NCI-H146 (cell line): Measurements from ENCODE around the gene PPP1CC.
"Not testable (repeated sequence)": the region's sequence is repeated elsewhere in the genome, so short reads cannot be mapped to it uniquely, and the experiment has no call there.

Source experiments
- DNase-seq: peaks from one replicate; lab custom pipeline; 2025; lab: John Stamatoyannopoulos, UW

PPP1CC gene

GRCh38 chr12:110725267-110725666 is 17.4 kb downstream of the PPP1CC start:
- no peak for DNase-seq

- not testable (repeated sequence) for DNase-seq
Observed at GRCh38 chr12:110722892-110723291, 19.8 kb downstream of the PPP1CC start.

- DNase-seq, result no peak
Observed at GRCh38 chr12:110721570-110721969, 21.1 kb downstream of the PPP1CC start.

- no peak for DNase-seq
Observed at GRCh38 chr12:110720516-110720915, 22.2 kb downstream of the PPP1CC start.

DNA sequence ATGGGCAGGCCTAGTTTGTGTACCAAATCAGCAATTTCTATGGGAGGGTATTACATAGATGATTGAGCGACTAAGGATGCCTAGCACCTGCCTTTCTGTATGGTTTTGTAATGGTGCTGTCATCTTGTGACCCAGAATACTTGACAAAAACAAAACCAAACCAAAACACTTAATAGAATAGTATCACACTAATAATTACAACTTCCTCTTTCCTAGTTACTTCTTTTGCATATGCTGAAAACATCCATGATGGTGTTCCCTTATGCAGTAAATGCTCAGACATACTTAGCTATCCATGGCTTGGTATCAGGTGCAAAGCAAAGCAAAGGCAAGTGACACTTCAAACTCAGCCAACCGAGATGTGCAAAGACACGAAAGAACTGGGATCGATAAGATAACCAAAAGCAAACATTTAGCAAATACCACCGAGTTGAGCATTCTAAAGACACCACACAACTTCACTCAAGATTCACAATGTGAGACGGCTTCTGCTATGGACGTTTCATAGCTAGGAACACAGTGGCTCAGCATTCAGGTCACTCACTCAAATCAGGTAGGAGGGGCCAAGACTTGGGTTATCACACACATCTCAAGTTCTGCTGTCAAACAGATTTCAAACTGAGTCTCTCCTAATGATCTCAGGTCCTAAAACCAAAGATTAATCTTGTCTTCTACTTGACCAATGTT is 24.3 kb downstream of the PPP1CC start:
- no peak for DNase-seq

GRCh38 chr12:110717037-110717436 is 25.7 kb downstream of the PPP1CC start:
- no peak for DNase-seq

GRCh38 chr12:110708917-110709316 is 33.8 kb downstream of the PPP1CC start:
- no peak for DNase-seq

DNA sequence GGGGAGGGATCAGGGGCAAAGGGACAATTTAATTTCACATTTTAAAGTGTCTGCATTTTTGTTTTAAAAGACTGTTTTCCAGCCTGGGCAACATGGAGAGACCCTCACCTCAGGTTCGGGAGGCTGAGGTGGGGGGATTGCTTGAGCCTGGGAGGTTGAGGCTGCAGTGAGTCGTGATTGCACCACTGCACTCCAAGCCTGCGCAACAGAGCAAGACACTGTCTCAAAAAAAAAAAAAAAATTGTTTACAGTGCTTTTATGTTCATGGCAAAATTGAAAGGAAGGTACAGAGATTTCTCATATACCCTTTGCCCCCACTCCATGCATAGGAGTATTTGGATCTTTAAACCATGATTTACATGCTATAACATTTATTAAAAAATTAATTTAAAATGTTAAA is 37.4 kb downstream of the PPP1CC start:
- DNase-seq, result no peak

DNA sequence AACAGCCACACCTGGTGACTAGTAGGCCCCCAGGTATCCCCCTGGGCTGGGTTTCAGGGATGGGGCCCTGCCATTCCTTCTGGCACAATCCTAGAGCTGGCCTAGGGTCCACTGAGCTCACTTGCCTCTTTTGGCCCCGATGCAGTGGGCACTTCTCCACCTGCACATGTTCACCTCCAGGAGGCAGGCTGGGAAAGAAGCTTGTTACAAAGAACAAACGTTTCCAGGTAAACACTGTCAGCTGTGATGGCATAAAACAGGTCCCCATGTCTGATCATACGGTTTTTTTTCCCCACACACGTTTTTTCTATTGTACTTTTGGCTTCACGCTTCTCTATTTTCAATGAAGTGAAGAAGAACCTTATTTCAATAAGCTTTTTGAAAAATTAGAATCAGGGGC is 37.9 kb downstream of the PPP1CC start:
- peak; percentile 57 for DNase-seq

DNA sequence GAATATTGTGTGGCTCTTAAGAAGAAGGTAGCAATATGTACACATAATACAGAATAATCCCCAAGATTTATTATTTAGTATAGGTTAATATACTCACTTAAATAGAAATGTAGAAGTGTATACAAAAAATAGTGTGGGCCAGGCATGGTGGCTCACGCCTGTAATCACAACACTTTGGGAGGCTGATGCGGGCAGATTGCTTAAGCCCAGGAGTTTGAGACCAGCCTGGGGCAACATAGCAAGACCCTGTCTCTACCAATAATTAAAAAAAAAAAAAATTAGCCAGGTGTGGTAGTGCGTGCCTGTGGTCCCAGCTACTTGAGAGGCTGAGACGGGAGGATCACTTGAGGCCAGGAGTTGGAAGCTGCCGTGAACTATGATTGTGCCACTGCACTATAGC is 38.5 kb downstream of the PPP1CC start:
- no peak for DNase-seq

- DNase-seq, result no peak
Observed at GRCh38 chr12:110702081-110702480, 40.6 kb downstream of the PPP1CC start.

- DNase-seq, result peak; percentile 46
Observed at GRCh38 chr12:110699591-110700445, 42.9 kb downstream of the PPP1CC start.

- DNase-seq, result peak; percentile 65
Observed at GRCh38 chr12:110698171-110698902, 44.4 kb downstream of the PPP1CC start.

DNA sequence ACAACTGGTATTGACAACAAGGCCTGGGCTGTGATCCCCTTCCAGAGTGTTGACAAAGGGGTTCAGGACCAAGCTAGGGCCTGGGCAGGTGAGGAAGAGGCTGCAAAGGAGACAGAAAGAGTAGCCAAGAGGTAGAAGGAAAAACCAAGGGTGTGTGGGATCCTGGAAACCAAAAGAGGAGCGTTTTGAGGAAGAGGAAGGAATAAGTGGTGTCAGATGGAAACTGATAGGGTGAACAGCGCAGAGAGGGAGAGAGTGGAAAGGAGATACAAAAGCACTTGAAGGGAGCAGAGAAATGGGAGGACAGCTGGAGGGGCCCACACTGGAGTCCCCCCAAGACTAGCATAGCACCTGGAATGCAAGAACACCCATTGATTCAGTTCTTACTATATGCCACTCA is 45.5 kb downstream of the PPP1CC start:
- no peak for DNase-seq

GRCh38 chr12:110696283-110696682 is 46.4 kb downstream of the PPP1CC start:
- no peak for DNase-seq

GRCh38 chr12:110694330-110694901 is 48.3 kb downstream of the PPP1CC start:
- no peak for DNase-seq

GRCh38 chr12:110693731-110694130 is 49.0 kb downstream of the PPP1CC start:
- no peak for DNase-seq

DNA sequence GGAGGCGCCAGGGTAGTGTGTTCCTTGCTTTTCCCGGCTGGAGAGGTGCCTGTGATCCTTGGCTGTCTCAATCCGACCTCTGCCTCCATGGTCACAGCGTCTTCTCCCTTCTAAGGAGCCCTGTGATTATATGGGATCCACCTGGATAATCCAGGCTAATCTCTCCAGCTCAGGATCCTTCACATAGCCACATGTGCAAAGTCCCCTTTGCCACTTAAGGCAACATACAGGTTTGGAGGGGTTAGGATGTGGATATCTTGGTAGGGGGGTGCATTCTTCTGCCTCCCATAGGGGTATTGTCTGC is 52.6 kb downstream of the PPP1CC start:
- DNase-seq, result no peak

DNA sequence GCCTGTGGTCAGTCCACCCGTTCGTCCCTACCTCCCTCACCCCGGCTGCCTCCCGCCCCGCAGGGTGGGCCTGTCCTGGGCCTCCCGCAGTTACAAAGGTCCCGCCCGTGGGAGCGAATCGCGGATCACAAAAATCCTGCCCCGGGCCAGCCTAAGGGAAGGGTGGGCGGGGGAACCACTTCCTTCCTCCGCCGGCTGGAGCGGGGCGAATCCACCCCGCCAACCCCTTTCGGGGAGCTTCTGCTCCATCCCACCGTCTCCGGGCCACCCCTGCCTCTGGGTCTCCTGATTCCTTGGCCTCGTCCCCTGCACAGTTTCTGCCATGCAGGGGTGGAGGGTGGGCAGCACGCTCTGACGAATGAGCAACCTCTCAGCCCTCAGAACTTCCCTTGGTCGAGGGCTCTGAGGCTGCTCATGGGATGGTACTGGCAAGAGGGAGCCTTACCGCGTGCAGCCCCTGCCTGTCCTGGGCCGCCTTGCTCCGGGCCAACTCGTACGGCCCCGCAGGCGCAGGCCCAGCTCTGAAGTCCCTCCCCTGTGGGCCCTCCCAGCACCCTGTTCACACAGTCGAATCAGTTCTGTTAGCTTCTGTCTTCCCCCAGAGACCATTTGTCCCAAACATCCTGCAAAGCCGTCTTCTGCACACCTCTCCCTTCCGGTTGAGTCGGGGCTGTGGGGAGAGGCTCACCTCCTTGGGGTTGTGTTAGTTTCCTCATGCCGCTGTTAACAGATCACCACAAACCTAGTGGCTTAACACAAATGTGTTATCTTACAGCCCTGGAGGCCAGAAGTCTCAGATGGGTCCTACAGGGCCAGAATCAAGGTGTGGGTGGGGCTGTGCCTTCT is 53.2 kb downstream of the PPP1CC start:
- no peak for DNase-seq

DNA sequence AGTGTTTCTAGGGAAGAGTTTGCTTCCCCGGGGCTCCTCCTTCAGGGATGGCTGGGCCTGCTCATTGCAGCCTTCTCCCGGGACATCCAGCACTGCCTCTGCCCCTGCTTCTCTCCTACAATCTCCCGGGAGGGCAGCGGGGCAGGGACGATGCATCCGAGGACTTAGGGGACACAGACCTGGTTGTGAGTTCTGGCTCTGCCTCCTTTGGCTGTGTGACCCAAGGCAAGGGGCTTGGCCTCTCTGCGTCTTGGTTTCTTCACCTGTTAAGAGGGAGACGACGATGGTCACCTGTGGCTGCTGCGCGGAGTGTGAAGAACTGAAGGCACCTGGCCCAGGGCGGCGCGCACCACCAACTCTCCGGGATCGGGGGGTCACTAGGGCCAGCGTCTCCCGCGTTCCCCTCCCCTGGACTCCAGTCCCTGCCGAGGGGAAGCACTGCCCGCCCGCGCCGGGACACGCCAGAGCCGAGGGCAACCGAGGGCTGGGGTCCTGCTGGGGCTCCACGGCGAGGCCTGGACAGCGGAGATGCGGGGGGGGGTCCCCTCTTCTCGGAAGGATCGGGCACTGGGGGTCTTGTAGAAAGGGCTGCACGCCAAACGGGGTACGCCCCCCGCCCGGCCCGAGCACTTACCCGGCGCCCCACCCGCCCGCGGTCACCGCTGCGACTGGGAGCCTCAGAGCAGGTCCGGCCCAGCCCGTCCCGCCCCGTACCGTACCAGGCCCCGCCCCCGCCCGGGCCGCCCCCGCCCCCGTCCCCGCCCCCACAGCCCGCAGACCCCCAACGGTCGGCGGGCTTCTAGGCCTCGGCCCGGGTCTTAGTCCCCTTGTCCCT is 54.0 kb downstream of the PPP1CC start, which contains the start of gene HVCN1:
Gene HVCN1, minus strand, starts transcription at position 670 of the 835 bp plus-strand sequence. CDS start 5,870 bp downstream, outside the sequence.
- peak; percentile 28 for DNase-seq
